HG03571 (cell line): ENCODE measurements around the gene VAC14.

ENCODE experiments used
- ATAC-seq: cut with Tn5 transposase; IDR thresholded peaks from one replicate; pipeline ENCODE4 v1.9.1; 2021; ENCODE audit not compliant: unreplicated experiment

The VAC14 gene

DNA sequence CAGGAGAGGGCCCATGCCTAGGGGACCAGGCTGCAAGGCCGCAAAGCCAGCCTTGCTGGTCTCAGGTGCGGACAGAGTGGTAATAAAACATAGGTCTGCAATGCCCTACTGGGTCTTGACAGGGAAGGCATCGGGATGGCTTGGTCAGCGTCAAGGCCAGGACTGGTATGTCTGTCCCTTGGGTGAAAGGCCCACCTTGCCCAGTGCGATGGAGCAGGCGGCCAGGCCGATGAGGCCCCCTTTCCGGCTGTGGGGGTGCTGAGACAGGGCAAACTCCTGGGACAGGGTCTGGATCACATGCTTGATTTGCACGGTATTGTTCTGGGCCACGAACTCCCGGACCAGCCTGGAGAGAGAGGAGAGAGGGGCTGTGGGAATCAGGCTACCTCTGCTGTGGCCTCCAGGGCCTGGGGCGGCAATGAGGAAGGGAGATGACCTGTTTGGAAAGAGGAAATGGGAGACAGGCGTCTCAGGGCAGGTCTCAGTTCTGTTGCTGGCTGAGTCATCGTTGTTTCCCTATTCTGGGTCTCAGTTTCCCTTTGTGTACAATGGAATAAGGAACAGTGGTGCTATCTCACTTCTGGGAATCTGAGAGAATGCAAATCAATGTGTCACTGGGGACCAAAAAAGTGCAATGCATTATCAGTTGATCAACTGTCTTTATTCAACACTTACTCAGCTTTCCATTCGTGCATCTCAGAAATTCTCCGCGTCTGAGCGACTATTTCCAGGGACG, 14.8 kb downstream of the VAC14 start:
- no peak for ATAC-seq

- ATAC-seq, result no peak
Observed at GRCh38 chr16:70784692-70785555, 16.0 kb downstream of the VAC14 start.

GRCh38 chr16:70782237-70782636, 18.7 kb downstream of the VAC14 start:
- ATAC-seq, result no peak

- ATAC-seq, result no peak
Observed at GRCh38 chr16:70781800-70782199, 19.2 kb downstream of the VAC14 start.

- ATAC-seq, result no peak
Observed at GRCh38 chr16:70780546-70780945, 20.4 kb downstream of the VAC14 start.

DNA sequence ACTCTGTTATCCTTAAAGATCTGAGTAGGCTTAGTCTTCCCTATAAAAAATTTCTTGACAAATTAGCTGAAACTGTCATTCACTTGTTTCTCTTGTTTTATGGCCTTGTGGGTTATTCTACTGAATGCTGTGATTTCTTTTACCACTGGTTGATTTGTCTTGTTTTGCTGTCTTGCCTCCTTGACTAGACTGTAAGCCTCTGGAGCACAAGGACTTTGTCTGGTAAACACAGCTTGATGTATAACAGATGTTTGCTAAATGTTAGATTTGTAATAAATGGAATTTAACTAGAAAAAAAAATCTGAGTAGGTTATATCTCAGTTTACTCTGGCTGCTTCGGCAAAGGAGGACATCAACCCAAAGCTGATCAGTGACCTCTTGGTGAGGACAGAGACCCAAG, 21.6 kb downstream of the VAC14 start:
- no peak for ATAC-seq

DNA sequence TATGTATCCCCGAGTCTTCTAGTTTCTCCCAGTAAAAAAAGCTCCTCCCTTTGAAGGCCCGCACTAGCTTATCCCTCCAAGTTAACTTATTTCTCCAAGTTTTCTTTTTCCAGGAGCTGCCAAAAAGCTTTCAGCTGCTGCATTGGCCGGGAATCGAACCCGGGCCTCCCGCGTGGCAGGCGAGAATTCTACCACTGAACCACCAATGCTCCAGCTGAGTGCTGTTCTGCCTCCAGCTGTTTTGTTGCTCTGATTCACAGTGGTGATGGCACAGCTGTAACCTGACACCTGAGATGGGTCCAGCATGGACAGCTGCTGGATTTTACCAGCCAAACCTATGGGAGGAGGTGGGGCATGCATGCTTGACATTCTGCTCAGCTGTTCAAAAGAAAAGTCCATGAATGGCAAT, 22.1 kb downstream of the VAC14 start:
- ATAC-seq, result no peak

DNA sequence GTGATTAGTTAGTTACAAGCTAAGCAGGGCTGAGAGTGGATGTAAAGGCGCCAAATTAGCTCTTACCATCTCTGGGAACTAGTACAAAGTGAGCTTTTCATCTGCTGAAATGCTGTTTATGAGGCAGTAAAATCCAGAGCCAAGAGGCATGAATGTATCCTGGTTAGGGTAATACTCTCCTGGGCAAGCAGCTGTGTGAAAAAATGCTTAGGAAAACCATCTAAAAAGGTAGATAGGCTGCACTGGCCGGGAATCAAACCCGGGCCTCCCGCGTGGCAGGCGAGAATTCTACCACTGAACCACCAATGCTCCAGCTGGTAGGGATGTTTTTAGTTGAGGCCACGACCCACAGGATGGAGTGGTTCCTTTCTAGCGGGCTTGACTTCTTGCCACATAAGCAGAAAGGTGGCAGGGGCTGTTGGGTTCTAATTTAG, 23.0 kb downstream of the VAC14 start:
- no peak for ATAC-seq

GRCh38 chr16:70777496-70777895, 23.5 kb downstream of the VAC14 start:
- ATAC-seq, result no peak

- no peak for ATAC-seq
Observed at GRCh38 chr16:70775399-70775798, 25.6 kb downstream of the VAC14 start.

DNA sequence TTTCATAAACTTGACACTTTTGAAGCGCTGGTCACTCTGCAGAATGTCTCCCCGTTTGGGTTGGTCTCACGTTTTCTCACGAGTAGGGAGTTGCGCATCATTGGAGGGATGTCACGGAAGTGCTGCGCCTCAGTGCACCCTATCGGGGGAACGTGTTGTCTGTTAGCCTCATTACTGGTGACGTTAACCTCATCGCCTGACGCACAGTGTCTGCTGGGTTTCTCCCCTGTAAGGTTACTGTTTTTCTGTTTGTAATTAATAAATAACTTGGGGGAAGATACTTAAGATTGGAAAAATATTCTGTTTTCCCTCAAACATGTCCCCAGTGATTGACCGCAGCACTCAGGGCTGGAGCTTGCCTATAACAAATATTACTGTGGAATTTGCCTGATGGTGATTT, 26.7 kb downstream of the VAC14 start:
- ATAC-seq, result no peak

DNA sequence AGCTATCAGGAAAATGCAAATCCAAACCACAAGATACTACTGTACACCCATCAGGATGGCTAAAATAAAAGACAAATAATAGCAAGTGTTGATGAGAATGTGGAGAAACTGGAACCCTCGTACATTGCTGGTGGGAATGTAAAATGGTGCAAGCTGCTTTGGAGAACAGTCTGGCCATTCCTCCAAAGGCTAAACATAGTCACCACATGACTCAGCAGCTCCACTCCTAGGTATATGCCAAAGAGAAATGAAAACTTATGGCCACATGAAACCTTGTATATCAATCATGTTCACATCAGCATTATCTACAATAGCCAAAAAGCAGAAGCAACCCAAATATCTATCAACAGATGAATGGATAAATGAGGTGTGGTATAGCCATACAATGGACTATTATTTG, 28.5 kb downstream of the VAC14 start:
- no peak for ATAC-seq

DNA sequence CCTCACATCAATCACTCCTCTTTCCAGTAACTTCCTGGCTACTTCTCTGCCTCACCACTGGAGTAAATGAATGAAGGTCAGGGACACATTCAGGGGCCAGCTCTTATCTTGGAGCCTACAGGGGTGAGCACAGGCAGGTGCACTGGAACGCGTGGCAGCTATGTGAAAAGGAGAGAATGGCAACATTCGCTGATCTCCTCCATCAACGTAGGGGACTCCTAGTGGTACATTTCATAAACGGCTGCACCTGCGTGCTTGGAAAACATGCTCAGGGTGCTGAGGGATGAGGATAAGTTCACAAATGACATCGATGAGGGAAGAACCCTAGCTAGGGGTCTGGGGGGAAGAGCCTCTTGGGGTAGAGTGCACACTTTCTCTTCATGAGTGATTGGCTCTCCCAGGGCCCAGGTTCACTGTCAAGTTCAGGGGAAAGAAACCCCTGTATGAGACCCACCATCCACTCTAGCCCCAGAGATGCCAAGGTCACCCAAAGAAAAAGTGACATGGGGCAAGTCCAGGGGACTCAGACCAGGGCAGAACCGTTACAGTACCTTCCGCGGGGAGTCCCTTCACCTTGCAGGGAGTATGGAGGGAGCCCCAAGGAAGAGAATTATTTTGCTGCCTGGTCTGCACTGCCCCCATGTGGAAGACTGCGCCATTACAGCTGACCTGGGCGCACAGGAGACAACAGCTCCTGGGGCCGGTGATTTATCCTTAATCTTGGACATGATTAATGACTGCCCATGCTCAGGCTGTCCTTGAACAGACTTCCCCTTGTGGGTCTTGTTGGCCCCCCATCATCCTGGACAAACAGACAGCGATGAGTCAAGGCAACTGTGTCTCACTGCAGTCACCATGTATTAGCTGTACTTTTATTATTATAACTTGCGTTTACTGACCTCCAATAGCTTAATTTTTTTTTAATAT, 30.1 kb downstream of the VAC14 start:
- ATAC-seq, result no peak

DNA sequence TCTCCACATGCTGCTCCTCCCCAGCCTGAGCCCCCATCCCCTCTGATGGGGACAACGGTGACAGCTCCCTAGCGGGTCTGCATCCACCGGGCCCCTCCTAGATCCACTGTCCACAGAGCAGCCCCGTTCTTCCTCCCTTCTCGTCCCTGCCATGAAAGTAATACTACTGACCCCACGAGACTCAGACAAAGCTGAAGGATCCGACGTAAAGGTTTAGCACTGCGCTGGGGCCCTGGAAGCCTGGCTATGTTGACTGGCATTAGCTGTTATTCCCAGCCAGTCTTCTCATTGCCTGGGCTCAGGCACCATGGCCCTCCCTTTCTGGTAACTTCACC, 30.7 kb downstream of the VAC14 start:
- ATAC-seq, result no peak

DNA sequence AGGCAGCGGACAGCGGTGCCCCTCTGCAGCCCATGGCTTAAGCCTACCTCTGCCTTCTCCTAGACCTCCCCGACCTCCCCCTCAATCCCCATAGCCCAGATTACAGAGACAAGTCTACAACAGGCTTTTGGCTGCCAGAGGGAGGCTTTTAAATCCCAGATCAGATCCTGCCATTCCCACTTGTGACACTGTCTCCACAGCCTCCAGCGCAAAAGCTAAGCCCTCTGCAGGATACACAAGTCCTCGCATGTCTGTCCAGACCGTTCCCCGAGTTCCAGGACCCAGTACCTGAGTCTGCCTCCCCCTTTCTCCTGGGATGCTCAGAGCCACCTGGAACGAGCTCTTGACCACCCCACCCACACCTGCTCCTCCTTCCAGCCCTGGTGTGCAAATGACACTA, 31.2 kb downstream of the VAC14 start:
- no peak for ATAC-seq

DNA sequence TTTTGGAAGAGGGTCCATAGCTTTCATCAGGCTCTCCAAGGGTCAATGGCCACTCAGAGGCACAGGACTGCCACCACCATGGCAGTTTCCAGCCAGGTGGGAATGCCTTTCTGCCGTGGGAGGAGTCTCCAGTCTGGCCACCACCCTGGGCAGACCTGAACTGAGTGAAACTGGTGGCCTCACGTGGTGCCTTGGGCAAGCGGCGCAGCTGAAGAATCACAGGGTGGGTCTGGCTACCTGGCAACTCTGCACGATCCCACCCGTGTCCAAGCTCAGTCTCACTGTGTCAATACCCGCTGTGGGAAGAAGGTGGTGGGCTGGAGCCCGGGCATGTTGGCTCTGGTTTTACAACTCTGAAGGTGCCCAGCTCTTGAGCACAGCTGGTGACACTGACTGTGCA, 31.8 kb downstream of the VAC14 start:
- no peak for ATAC-seq

GRCh38 chr16:70768203-70768580, 32.8 kb downstream of the VAC14 start:
- no peak for ATAC-seq

DNA sequence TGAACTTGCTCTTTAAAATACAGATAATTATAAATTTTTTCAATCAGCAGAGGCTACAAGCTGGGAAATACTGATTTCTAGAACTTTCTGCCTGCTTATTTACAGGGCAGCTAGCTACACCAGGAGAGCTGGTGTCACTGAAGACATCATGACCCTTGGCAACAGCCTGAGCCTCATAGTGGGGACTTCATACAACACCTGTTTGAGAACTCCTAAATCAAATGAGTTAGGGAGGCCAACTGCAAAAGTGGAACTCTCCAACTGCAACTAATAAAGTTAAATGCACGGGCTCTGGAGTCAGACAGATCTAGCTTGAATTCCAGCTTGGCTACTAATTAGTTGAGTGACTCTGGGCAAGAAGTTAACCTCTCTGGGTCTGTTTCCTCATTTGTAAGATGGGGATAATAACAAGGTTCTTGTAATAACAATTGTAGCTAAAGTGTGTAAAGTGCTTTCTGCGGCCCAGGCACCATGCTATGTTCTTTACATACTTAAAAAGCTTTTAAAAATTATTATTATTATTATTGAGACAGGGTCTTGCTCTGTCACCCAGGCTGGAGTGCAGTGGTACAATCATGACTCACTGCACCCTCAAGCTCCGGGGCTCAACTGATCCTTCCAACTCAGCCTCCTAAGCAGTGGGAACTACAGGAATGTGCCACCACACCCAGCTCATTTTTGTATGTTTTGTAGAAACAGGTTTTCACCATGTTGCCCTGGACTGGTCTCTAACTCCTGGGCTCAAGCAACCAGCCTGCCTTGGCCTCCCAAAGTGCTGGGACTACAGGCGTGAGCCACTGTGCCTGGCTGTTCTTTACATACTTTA, 33.4 kb downstream of the VAC14 start:
- ATAC-seq, result no peak

DNA sequence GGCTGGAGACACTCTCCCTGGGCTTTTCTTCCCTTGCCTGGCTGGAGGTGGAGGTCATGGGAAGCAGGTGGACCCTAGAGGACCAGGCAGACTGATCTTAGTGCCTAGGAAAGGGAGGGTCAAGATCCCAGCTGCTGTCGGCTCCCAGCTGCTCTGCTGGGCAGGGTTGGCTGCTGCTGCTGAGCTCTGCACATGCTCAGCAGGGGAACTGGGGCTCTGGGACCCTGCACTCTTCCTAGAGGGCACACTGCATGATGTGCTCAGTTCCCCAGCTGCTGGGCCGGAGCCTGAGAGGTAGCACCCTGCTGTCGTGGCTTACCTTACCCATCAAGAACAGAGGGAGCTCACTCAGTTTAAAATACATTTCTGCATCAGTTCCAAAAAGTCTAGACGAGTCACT, 34.3 kb downstream of the VAC14 start:
- ATAC-seq, result no peak

GRCh38 chr16:70766176-70766575, 34.8 kb downstream of the VAC14 start:
- ATAC-seq, result no peak

GRCh38 chr16:70765491-70765890, 35.5 kb downstream of the VAC14 start:
- ATAC-seq, result no peak
